H9 (cell line): ENCODE data around the gene PCID2. TPM values are rescaled to one million over a fixed set of nuclear protein-coding genes. Genes with fewer than 3 reads are reported as not detected.

Experiments used
- DNase-seq: peaks from one replicate; pipeline ENCODE4 v3.0.0-alpha.2; 2017
- H2AFZ ChIP-seq: one replicate; pipeline ENCODE4 v1.6.1; 2013; ENCODE audit warnings: mild to moderate bottlenecking, low read length, control low read depth, moderate library complexity
- H2AK5ac ChIP-seq: 2 replicates; pipeline ENCODE4 v1.6.1; 2013; ENCODE audit warnings: low read length, control low read depth, mixed read lengths; ENCODE audit not compliant: insufficient read length
- H2BK120ac ChIP-seq: one replicate; pipeline ENCODE4 v1.6.1; 2013; ENCODE audit warnings: low read depth, mild to moderate bottlenecking, low read length, control low read depth, inconsistent platforms; ENCODE audit not compliant: poor library complexity, severe bottlenecking
- H2BK12ac ChIP-seq: 2 replicates; pipeline ENCODE4 v1.6.1; 2013; ENCODE audit warnings: low read length, control low read depth, mixed read lengths, low read depth; ENCODE audit not compliant: insufficient read length
- H2BK15ac ChIP-seq: 2 replicates; pipeline ENCODE4 v1.6.1; 2013; ENCODE audit warnings: low read depth, low read length, control low read depth
- H2BK20ac ChIP-seq: one replicate; pipeline ENCODE4 v1.6.1; 2013; ENCODE audit warnings: low read depth, mild to moderate bottlenecking, low read length, control low read depth, inconsistent platforms; ENCODE audit not compliant: poor library complexity, severe bottlenecking
- H2BK5ac ChIP-seq: 2 replicates; pipeline ENCODE4 v1.6.1; 2013; ENCODE audit warnings: low read length, control low read depth, mixed read lengths; ENCODE audit not compliant: insufficient read length
- H3K14ac ChIP-seq: 2 replicates; pipeline ENCODE4 v1.6.1; 2013; ENCODE audit warnings: low read length, control low read depth; ENCODE audit not compliant: insufficient read depth
- H3K18ac ChIP-seq: 2 replicates; pipeline ENCODE4 v1.6.1; 2013; ENCODE audit warnings: low read depth, mild to moderate bottlenecking, mixed read lengths, low read length, control low read depth; ENCODE audit not compliant: insufficient read length
- H3K23ac ChIP-seq: 2 replicates; pipeline ENCODE4 v1.6.1; 2013; ENCODE audit warnings: low read length, control low read depth, mixed read lengths, low read depth; ENCODE audit not compliant: insufficient read length
- H3K23me2 ChIP-seq: 2 replicates; pipeline ENCODE4 v1.6.1; 2013; ENCODE audit warnings: low read depth, mild to moderate bottlenecking, mixed read lengths, low read length, control low read depth; ENCODE audit not compliant: insufficient read length, poor library complexity, severe bottlenecking
- H3K27ac ChIP-seq: 2 replicates; pipeline ENCODE4 v1.5.1; 2013; ENCODE audit warnings: low read length, control low read depth, mixed read lengths, low read depth; ENCODE audit not compliant: insufficient read length
- H3K27me3 ChIP-seq: 2 replicates; pipeline ENCODE4 v1.6.1; 2013; ENCODE audit warnings: low read length, control low read depth, inconsistent platforms; ENCODE audit not compliant: insufficient read depth
- H3K4ac ChIP-seq: 2 replicates; pipeline ENCODE4 v1.6.1; 2013; ENCODE audit warnings: low read depth, mild to moderate bottlenecking, control low read depth, inconsistent platforms, low read length, moderate library complexity
- H3K4me1 ChIP-seq: 2 replicates; pipeline ENCODE4 v1.6.1; 2013; ENCODE audit warnings: low read length, control low read depth, inconsistent platforms; ENCODE audit not compliant: insufficient read depth
- H3K4me2 ChIP-seq: 2 replicates; pipeline ENCODE4 v1.6.1; 2013; ENCODE audit warnings: low read length, control low read depth, mixed read lengths; ENCODE audit not compliant: insufficient read length, insufficient read depth
- H3K56ac ChIP-seq: 2 replicates; pipeline ENCODE4 v1.6.1; 2013; ENCODE audit warnings: low read depth, mild to moderate bottlenecking, mixed read lengths, low read length, control low read depth; ENCODE audit not compliant: insufficient read length
- H3K79me1 ChIP-seq: 2 replicates; pipeline ENCODE4 v1.6.1; 2013; ENCODE audit warnings: low read depth, mild to moderate bottlenecking, moderate library complexity, low read length, control low read depth, inconsistent platforms; ENCODE audit not compliant: insufficient read depth, poor library complexity, severe bottlenecking
- H3K79me2 ChIP-seq: 2 replicates; pipeline ENCODE4 v1.6.1; 2013; ENCODE audit warnings: low read length, control low read depth, inconsistent platforms; ENCODE audit not compliant: insufficient read depth
- H3K9ac ChIP-seq: 2 replicates; pipeline ENCODE4 v1.6.1; 2013; ENCODE audit warnings: low read length, control low read depth, mixed read lengths; ENCODE audit not compliant: insufficient read length; ENCODE audit errors: extremely low read depth
- H3K9me3 ChIP-seq: one replicate; pipeline ENCODE4 v1.6.1; 2013; ENCODE audit warnings: low read depth, low read length, inconsistent platforms; ENCODE audit not compliant: control insufficient read depth
- H3T11ph ChIP-seq: one replicate; pipeline ENCODE4 v1.6.1; 2013; ENCODE audit warnings: mild to moderate bottlenecking, low read length, control low read depth, inconsistent platforms
- H4K20me1 ChIP-seq: one replicate; pipeline ENCODE4 v1.6.1; 2013; ENCODE audit not compliant: control insufficient read depth, insufficient read length, insufficient read depth
- H4K5ac ChIP-seq: 2 replicates; pipeline ENCODE4 v1.6.1; 2013; ENCODE audit warnings: low read depth, mild to moderate bottlenecking, mixed read lengths, low read length, control low read depth; ENCODE audit not compliant: insufficient read length
- H4K8ac ChIP-seq: replicated peaks from 2 replicates; pipeline ENCODE4 v1.6.1; 2013; ENCODE audit warnings: low read length, control low read depth, mixed read lengths, low read depth; ENCODE audit not compliant: insufficient read length
- H4K91ac ChIP-seq: 2 replicates; pipeline ENCODE4 v1.6.1; 2013; ENCODE audit warnings: low read depth, mild to moderate bottlenecking, moderate library complexity, mixed read lengths, low read length, control low read depth; ENCODE audit not compliant: insufficient read length
- H3K27ac Mint-ChIP-seq, 3 experiments: 2 replicates in 2 of 3; 3 replicates in 1 of 3; pipeline ENCODE4 v1.8.0; 2020 to 2021; ENCODE audit warnings: mixed read lengths in 3 of 3, mild to moderate bottlenecking in 1 of 3, moderate library complexity in 1 of 3
- H3K27me3 Mint-ChIP-seq: 2 replicates; pipeline ENCODE4 v1.8.0; 2021; ENCODE audit warnings: low read depth, mild to moderate bottlenecking, moderate library complexity, mixed read lengths
- H3K36me3 Mint-ChIP-seq, 3 experiments: 2 replicates in 2 of 3; 3 replicates in 1 of 3; pipeline ENCODE4 v1.8.0; 2020 to 2021; ENCODE audit warnings: low read depth in 3 of 3, mixed read lengths in 3 of 3; ENCODE audit not compliant: insufficient read depth in 1 of 3
- H3K4me1 Mint-ChIP-seq, 2 experiments: 2 replicates each; pipeline ENCODE4 v1.8.0; 2020; ENCODE audit warnings: mixed read lengths in 2 of 2
- H3K4me3 Mint-ChIP-seq, 2 experiments: 2 replicates in 1 of 2; 3 replicates in 1 of 2; pipeline ENCODE4 v1.8.0; 2020 to 2021; ENCODE audit warnings: mild to moderate bottlenecking in 2 of 2, mixed read lengths in 2 of 2, moderate library complexity in 1 of 2
- H3K9me3 Mint-ChIP-seq, 2 experiments: 2 replicates in 1 of 2; 3 replicates in 1 of 2; pipeline ENCODE4 v1.8.0; 2020; ENCODE audit warnings: mild to moderate bottlenecking in 2 of 2, mixed read lengths in 2 of 2, moderate library complexity in 1 of 2
- CTCF ChIP-seq: fragments of 200-600 bp; sonication (generic); conservative IDR thresholded peaks from 3 replicates; pipeline ENCODE4 v1.8.0; 2021; ENCODE audit warnings: antibody characterized with exemption, mild to moderate bottlenecking
- WGBS: extraction: QIAGEN DNeasy Blood & Tissue Kit; methylation state at CpG from one replicate; pipeline ENCODE4 v1.1.7; 2013; ENCODE audit warnings: missing lambda C conversion rate, low lambda C conversion rate, mixed read lengths; ENCODE audit not compliant: insufficient read length; ENCODE audit errors: extremely low coverage; 5-methylcytosine and 5-hydroxymethylcytosine counted together
- total RNA-seq: library from RNA; stranded (reverse); gene quantifications from 2 replicates; pipeline ENCODE4 v1.2.1, GENCODE V29; 2021

The PCID2 gene
- total RNA-seq, 1 experiment from 2014 or later, result 66.0 TPM

DNA sequence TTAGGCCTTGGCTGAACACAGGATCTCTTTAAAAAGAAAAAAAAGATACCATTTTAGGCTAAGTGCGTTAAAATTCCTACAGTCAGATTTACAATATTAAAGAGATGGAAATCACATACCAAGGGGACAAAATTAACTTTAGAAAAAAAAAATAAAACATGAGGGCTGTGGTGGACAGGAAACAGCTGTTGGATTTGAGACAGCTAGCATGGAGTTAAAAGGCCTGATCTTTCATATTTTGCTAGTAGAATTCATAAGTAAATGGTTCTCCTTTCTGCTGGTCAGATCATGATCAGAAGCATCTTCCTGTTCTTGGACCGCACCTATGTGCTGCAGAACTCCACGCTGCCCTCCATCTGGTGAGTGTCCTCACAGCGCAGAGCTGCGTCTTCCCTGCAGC lies 20.7 kb upstream of the PCID2 start:
- Histone ChIP-seq H2BK120ac (no peak overlapping the region), H3K4ac (no peak overlapping the region), H2AK5ac (no peak overlapping the region), H2BK12ac (no peak overlapping the region), H3K18ac (no peak overlapping the region), H3K4me1 (no peaks in the 10 kb centered on the region), H4K20me1 (no peaks in the 10 kb centered on the region), H3K56ac (no peak overlapping the region), H3K23ac (no peak overlapping the region), H3K9me3 (no peaks in the 10 kb centered on the region), H3K79me2 (peaks cover 5% of the 10 kb centered on the region; the same call in 1 of the 2 replicates), H3K9ac (no peak overlapping the region), H3K14ac (no peak overlapping the region), H3K27me3 (no peaks in the 10 kb centered on the region), H2BK15ac (no peak overlapping the region), H4K5ac (no peak overlapping the region), H3T11ph (no peak overlapping the region), H2BK20ac (no peak overlapping the region), H4K8ac (no peak overlapping the region), H2BK5ac (no peak overlapping the region), H3K79me1 (peaks cover 6% of the 10 kb centered on the region), H3K23me2 (no peaks in the 10 kb centered on the region), H3K27ac (no peak overlapping the region), H2AFZ (no peak overlapping the region), H3K4me2 (no peak overlapping the region), H4K91ac (no peak overlapping the region)
- peak overlapping the region in 2 of 3 experiments; percentile 24 to 50; a peak in 4 of 7 replicates for H3K27ac Mint-ChIP-seq
- no peaks in the 10 kb centered on the region for H3K4me1 Mint-ChIP-seq
- H3K36me3 Mint-ChIP-seq, result peaks cover 41 to 85% (median 73%) of the 10 kb centered on the region in 3 experiments; a peak in 6 of 7 replicates
- no peak for DNase-seq
- WGBS, result no CpG with 5 or more reads among the region's 5 CpGs
- TF ChIP-seq CTCF, result no peak
- H3K9me3 Mint-ChIP-seq, result no peaks in the 10 kb centered on the region
- no peaks in the 10 kb centered on the region for H3K27me3 Mint-ChIP-seq
- H3K4me3 Mint-ChIP-seq, result no peak overlapping the region
